K562 (cell line): Measurements from ENCODE around the gene INPP5E. TPM values are rescaled to one million over a fixed set of nuclear protein-coding genes. Genes with fewer than 3 reads are reported as not detected.

Experiments
- CTCFL ChIP-seq: IDR thresholded peaks from 2 replicates; pipeline ENCODE4 v1.6.1; 2011; ENCODE audit warnings: borderline replicate concordance, low read depth, mild to moderate bottlenecking, moderate library complexity, low read length; ENCODE audit not compliant: insufficient read depth, poor library complexity, severe bottlenecking
- HDAC3 ChIP-seq: fragments of 450-650 bp; IDR thresholded peaks from 2 replicates; pipeline ENCODE4 v1.6.1; 2018; ENCODE audit warnings: borderline replicate concordance, mild to moderate bottlenecking, moderate library complexity; ENCODE audit not compliant: partially characterized antibody
- NONO ChIP-seq, 2 experiments: fragments of 200-400 bp in 1 of 2; fragments of 450-650 bp in 1 of 2; formaldehyde crosslinking in 1 of 2; IDR thresholded peaks; 2 replicates each; pipeline ENCODE4 v1.6.1; 2017; ENCODE audit warnings: low read depth in 2 of 2, mild to moderate bottlenecking in 2 of 2, moderate library complexity in 2 of 2, low read length in 1 of 2
- POLR2A ChIP-seq: fragments of 450-650 bp; conservative IDR thresholded peaks from 2 replicates; pipeline ENCODE4 v1.6.1; 2016
- RHOXF2B ChIP-seq: fragments of 250-450 bp; sonication (Bioruptor Pico); conservative IDR thresholded peaks from 2 replicates; pipeline ENCODE4 v1.5.1; 2021
- SMAD1 ChIP-seq: fragments of 150-350 bp; IDR thresholded peaks from 2 replicates; pipeline ENCODE4 v1.6.1; 2014; ENCODE audit warnings: low read length, low read depth; ENCODE audit not compliant: partially characterized antibody
- ZKSCAN3 ChIP-seq: fragments of 250-450 bp; sonication (Bioruptor Pico); IDR thresholded peaks from 2 replicates; pipeline ENCODE4 v1.4.0; 2020
- ZZZ3 ChIP-seq: fragments of 450-650 bp; IDR thresholded peaks from 2 replicates; pipeline ENCODE4 v1.6.1; 2016; ENCODE audit warnings: antibody characterized with exemption, mild to moderate bottlenecking, moderate library complexity
- polyA plus RNA-seq, 8 experiments: library from polyadenylated mRNA; depleted of rRNA in 4 of 8; stranded (reverse) in 5 of 8; unstranded in 3 of 8; fragments of >200 nt; fragmentation: Nextera tagmentation in 2 of 8; fragmentation: Illumina TruSeq in 1 of 8; extraction: Ambion mirVana in 2 of 8; extraction: Trizol in 1 of 8; gene quantifications; 2 replicates each; pipeline versions ENCODE4 v1.2.1 to v1.2.3, GENCODE V29; 2011 to 2014; ENCODE audit warnings: inconsistent platforms in 1 of 8, missing spikeins in 1 of 8
- total RNA-seq, 7 experiments: library from RNA; depleted of rRNA in 6 of 7; stranded (reverse); fragments of >200 nt in 6 of 7; fragmentation: Illumina TruSeq in 2 of 7; extraction: Trizol in 2 of 7; gene quantifications; 2 replicates each; pipeline versions ENCODE4 v1.2.1 to v1.2.3, GENCODE V29; 2011 to 2021; ENCODE audit warnings: low replicate concordance in 1 of 7
- TF ChIP-seq, protein P1 (sequence below), 3 experiments: fragments of 200-800 bp in 1 of 3; sonication (Bioruptor generic) in 1 of 3; sonication (generic) in 1 of 3; formaldehyde crosslinking in 1 of 3; IDR thresholded peaks; 2 replicates each; pipeline versions ENCODE4 v1.6.1 to v1.8.0; 2016 to 2022; ENCODE audit warnings: mild to moderate bottlenecking in 2 of 3, missing compliant biosample characterization in 2 of 3, missing genetic modification characterization in 2 of 3, missing genetic modification reagents in 1 of 3

The INPP5E gene
- total and polyA plus RNA-seq, 9 of the 15 experiments (the other 6 are each of a cell fraction or from before 2014, with no cell fraction given), result 0.38 to 17.4 (median 4.9) TPM

GRCh38 chr9:136389396-136389795 is 50.2 kb downstream of the INPP5E start (continued):
- TF ChIP-seq NONO (IDR thresholded peaks at IDR 0.05; ENCODE audit: low read depth in 2 of 2, low read length in 1 of 2) (no peak), SMAD1 (no peak), ZKSCAN3 (no peak), CTCFL (no peak), HDAC3 (no peak), POLR2A (no peak), RHOXF2B (CRISPR knock-in tag) (no peak), ZZZ3 (no peak)
- TF ChIP-seq, protein P1, sequence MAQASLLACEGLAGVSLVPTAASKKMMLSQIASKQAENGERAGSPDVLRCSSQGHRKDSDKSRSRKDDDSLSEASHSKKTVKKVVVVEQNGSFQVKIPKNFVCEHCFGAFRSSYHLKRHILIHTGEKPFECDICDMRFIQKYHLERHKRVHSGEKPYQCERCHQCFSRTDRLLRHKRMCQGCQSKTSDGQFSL (CRISPR knock-in tag; IDR thresholded peaks at IDR 0.05), result no peak
- TF ChIP-seq, protein P1 (tag; IDR thresholded peaks at IDR 0.05), result no peak
